ENCODE measurements around the gene FAM32A. TPM values are rescaled to one million over a fixed set of nuclear protein-coding genes. Genes with fewer than 3 reads are reported as not detected.
"Not testable (repeated sequence)": the region's sequence is repeated elsewhere in the genome, so short reads cannot be mapped to it uniquely, and the experiment has no call there.

The FAM32A gene
- polyA plus RNA-seq, 4 donors: 82.3 to 205 (median 151) TPM

DNA sequence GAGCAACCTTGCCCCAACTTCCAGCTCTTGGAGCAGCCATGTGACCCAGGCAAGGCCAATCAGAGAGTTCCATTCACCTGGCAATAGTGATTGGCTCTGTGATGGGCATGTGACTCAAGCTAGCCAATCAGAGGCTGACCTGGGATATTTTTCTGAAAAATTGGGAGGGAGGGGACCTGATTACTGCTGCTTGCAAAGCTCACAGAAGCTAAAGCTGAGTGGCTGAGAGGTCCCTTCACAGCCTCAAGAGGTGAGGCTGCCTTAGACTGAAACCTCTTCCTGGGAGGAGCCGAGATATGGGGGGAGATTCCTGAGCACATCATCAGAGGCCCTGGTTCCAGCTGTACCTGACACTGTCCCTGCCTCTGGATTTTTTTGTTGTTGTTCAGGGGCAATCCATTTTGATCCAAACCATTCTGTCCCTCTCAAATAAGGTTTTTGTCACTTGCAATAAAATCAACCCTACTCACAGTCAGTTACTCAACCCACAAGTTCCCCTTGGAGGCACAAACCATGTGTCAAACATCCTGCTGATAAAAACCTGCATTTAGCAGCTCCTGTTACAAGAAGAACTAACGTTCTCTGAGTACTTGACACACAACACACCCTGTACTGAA, 16.6 kb upstream of the FAM32A start:
- Histone ChIP-seq H3K27me3 (ENCODE audit: control insufficient read depth in 3 of 3, insufficient read depth in 3 of 3, low read length in 3 of 3) (no peaks in the 10 kb centered on the region), H3K36me3 (ENCODE audit: control insufficient read depth in 3 of 3, insufficient read depth in 2 of 3, low read depth in 1 of 3, low read length in 3 of 3) (no peaks in the 10 kb centered on the region), H3K4me1 (ENCODE audit: control insufficient read depth in 3 of 3, insufficient read depth in 2 of 3, low read depth in 1 of 3, low read length in 2 of 3) (no peaks in the 10 kb centered on the region), H3K4me3 (ENCODE audit: low read depth in 1 of 3, low read length in 3 of 3) (no peak overlapping the region), H3K27ac (ENCODE audit: low read depth in 1 of 3, low read length in 2 of 3) (no peak overlapping the region), H3K9me3 (ENCODE audit: control insufficient read depth in 2 of 2, insufficient read depth in 1 of 2, low read depth in 1 of 2, low read length in 1 of 2) (no peaks in the 10 kb centered on the region)
- no peak for FAIRE-seq
- WGBS, 3 donors: 56 to 77% (median 61%) methylated on average over 2 of the region's 2 CpGs
- no peak for DNase-seq

DNA sequence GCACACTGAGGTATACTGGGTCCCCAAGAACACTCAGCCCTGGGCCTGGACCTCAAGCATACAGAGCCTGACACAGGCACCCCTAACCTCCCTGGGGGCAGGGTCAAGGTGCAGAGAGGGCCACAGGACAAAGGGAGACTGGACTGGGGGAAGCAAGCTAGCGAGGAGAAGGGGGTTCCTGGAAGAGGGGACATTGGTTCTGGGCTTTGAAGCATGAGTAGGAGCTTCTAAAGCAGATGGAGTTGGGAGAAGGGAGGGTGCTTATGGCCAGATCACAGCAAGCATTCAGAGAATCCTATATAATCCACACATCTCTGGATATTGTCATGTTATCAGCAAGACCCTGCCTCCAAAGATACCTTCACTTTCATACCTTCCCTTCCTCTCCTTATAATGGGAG, 15.1 kb upstream of the FAM32A start:
- no peaks in the 10 kb centered on the region for H3K36me3 ChIP-seq (ENCODE audit: control insufficient read depth in 3 of 3, insufficient read depth in 2 of 3, low read depth in 1 of 3, low read length in 3 of 3)
- no peak overlapping the region for H3K27ac ChIP-seq (ENCODE audit: low read depth in 1 of 3, low read length in 2 of 3)
- WGBS, 3 donors: 65 to 100% (median 74%) methylated on average over 1 of the region's 1 CpG
- DNase-seq (no peak), FAIRE-seq (no peak)
- H3K4me1 ChIP-seq (ENCODE audit: control insufficient read depth in 3 of 3, insufficient read depth in 2 of 3, low read depth in 1 of 3, low read length in 2 of 3): no peaks in the 10 kb centered on the region
- H3K9me3 ChIP-seq (ENCODE audit: control insufficient read depth in 2 of 2, insufficient read depth in 1 of 2, low read depth in 1 of 2, low read length in 1 of 2): peaks cover 0 to 2% of the 10 kb centered on the region in 2 donors
- H3K4me3 ChIP-seq (ENCODE audit: low read depth in 1 of 3, low read length in 3 of 3): no peak overlapping the region
- H3K27me3 ChIP-seq (ENCODE audit: control insufficient read depth in 3 of 3, insufficient read depth in 3 of 3, low read length in 3 of 3): no peaks in the 10 kb centered on the region

DNA sequence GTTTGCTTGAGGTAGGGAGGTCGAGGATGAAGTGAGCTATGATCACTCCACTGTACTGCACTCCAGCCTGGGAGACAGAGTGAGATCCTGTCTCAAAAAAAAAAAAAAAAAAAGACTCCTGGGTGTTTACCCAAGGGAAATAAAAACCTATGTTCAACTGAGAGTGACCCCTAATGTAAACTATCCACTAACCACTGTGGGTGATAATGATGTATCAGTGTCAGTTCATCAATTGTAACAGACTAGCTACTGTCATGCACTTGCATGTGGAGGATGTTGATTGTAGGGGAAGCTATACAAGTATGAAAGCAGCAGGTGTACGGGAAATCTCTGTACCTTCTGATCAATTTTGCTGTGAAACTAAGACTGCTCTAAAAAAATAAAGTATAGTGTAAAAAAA, 9.3 kb upstream of the FAM32A start:
- Histone ChIP-seq H3K27me3 (ENCODE audit: control insufficient read depth in 3 of 3, insufficient read depth in 3 of 3, low read length in 3 of 3) (no peaks in the 10 kb centered on the region), H3K4me1 (ENCODE audit: control insufficient read depth in 3 of 3, insufficient read depth in 2 of 3, low read depth in 1 of 3, low read length in 2 of 3) (no peaks in the 10 kb centered on the region), H3K4me3 (ENCODE audit: low read depth in 1 of 3, low read length in 3 of 3) (no peak overlapping the region), H3K27ac (ENCODE audit: low read depth in 1 of 3, low read length in 2 of 3) (no peak overlapping the region), H3K36me3 (ENCODE audit: control insufficient read depth in 3 of 3, insufficient read depth in 2 of 3, low read depth in 1 of 3, low read length in 3 of 3) (no peaks in the 10 kb centered on the region), H3K9me3 (ENCODE audit: control insufficient read depth in 2 of 2, insufficient read depth in 1 of 2, low read depth in 1 of 2, low read length in 1 of 2) (peaks cover 0 to 8% of the 10 kb centered on the region in 2 donors)
- no peak for DNase-seq
- 47 to 57% (median 49%) methylated on average over 2 of the region's 2 CpGs for WGBS, 3 donors
- FAIRE-seq: no peak

DNA sequence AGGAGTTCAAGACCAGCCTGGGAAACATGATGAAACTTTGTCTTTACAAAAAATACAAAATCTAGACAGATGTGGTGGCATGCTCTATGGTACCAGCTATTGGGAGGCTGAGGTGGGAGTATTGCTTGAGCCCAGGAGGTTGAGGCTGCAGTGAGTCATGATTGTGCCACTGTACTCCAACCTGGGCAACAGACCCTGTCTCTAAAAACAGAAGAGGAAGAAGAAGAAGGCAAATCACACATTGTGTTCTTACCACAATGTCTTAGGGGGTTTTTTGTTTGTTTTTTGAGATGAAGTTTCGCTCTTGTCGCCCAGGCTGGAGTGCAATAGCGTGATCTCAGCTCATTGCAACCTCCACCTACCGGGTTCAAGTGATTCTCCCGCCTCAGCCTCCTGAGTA, 6.3 kb upstream of the FAM32A start:
- not testable (repeated sequence) for DNase-seq; H3K36me3 ChIP-seq (ENCODE audit: control insufficient read depth in 3 of 3, insufficient read depth in 2 of 3, low read depth in 1 of 3, low read length in 3 of 3); FAIRE-seq; H3K9me3 ChIP-seq (ENCODE audit: control insufficient read depth in 2 of 2, insufficient read depth in 1 of 2, low read depth in 1 of 2, low read length in 1 of 2); H3K4me3 ChIP-seq (ENCODE audit: low read depth in 1 of 3, low read length in 3 of 3); H3K4me1 ChIP-seq (ENCODE audit: control insufficient read depth in 3 of 3, insufficient read depth in 2 of 3, low read depth in 1 of 3, low read length in 2 of 3); H3K27me3 ChIP-seq (ENCODE audit: control insufficient read depth in 3 of 3, insufficient read depth in 3 of 3, low read length in 3 of 3); H3K27ac ChIP-seq (ENCODE audit: low read depth in 1 of 3, low read length in 2 of 3)
- WGBS, 3 donors: 75 to 90% (median 89%) methylated on average over 5 of the region's 5 CpGs

DNA sequence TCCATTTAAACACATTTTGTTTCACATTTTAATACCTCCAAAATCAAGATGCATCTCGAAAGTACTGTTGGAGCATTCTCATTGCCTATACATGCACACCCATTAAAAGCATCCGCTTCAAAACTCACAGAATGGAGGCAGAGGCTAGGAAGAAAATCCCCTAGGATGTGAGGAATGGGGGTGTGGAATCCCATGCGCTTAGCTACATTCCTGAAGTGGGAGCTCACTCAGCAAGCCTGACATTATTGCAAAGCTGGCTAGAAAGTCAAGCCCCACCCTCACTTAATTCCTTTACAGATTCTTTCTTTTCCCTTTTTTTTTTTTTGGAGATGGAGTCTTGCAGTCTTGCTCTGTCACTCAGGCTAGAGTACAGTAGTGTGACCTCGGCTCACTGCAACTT, 4.6 kb upstream of the FAM32A start:
- Histone ChIP-seq H3K27ac (ENCODE audit: low read depth in 1 of 3, low read length in 2 of 3) (no peak overlapping the region), H3K36me3 (ENCODE audit: control insufficient read depth in 3 of 3, insufficient read depth in 2 of 3, low read depth in 1 of 3, low read length in 3 of 3) (no peaks in the 10 kb centered on the region), H3K27me3 (ENCODE audit: control insufficient read depth in 3 of 3, insufficient read depth in 3 of 3, low read length in 3 of 3) (no peaks in the 10 kb centered on the region), H3K4me3 (ENCODE audit: low read depth in 1 of 3, low read length in 3 of 3) (no peak overlapping the region), H3K9me3 (ENCODE audit: control insufficient read depth in 2 of 2, insufficient read depth in 1 of 2, low read depth in 1 of 2, low read length in 1 of 2) (peaks cover 0 to 2% of the 10 kb centered on the region in 2 donors), H3K4me1 (ENCODE audit: control insufficient read depth in 3 of 3, insufficient read depth in 2 of 3, low read depth in 1 of 3, low read length in 2 of 3) (peaks cover 0 to 3% (median 0%) of the 10 kb centered on the region in 3 donors)
- DNase-seq (no peak), FAIRE-seq (no peak)
- 53 to 60% (median 57%) methylated on average over 4 of the region's 4 CpGs for WGBS, 3 donors

DNA sequence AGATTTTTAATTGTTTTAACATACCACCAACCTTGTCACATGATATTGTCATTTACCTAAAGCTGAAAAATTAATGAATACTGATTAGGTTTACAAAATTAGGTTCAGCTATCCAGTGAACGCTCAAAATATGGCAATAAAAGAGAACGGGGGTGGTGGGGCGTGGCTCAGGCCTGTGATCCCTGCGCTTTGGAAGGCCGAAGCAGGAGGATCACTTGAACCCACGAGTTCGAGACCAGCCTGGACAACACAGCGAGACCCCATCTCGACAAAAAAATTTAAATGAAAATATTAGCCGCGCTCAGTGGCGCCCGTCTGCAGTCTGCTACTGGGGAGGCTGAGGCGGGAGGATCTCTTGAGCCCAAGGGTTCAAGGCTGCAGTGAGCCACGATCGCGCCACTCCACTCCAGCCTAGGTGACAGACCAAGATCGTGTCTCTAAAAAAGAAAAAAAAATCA, 516 bp upstream of the FAM32A start:
- 36 to 41% (median 40%) methylated on average over 18 of the region's 18 CpGs for WGBS, 3 donors
- H3K36me3 ChIP-seq (ENCODE audit: control insufficient read depth in 3 of 3, insufficient read depth in 2 of 3, low read depth in 1 of 3, low read length in 3 of 3): peaks cover 0 to 25% (median 8%) of the 10 kb centered on the region in 3 donors
- H3K27me3 ChIP-seq (ENCODE audit: control insufficient read depth in 3 of 3, insufficient read depth in 3 of 3, low read length in 3 of 3): no peaks in the 10 kb centered on the region
- H3K4me1 ChIP-seq (ENCODE audit: control insufficient read depth in 3 of 3, insufficient read depth in 2 of 3, low read depth in 1 of 3, low read length in 2 of 3): peaks cover 0 to 14% (median 2%) of the 10 kb centered on the region in 3 donors
- peak overlapping the region; percentile 22 to 58 (median 48) for H3K27ac ChIP-seq (ENCODE audit: low read depth in 1 of 3, low read length in 2 of 3)
- H3K4me3 ChIP-seq (ENCODE audit: low read depth in 1 of 3, low read length in 3 of 3): peak overlapping the region; percentile 31 to 99 (median 48)
- H3K9me3 ChIP-seq (ENCODE audit: control insufficient read depth in 2 of 2, insufficient read depth in 1 of 2, low read depth in 1 of 2, low read length in 1 of 2): no peaks in the 10 kb centered on the region
- FAIRE-seq (no peak), DNase-seq (no peak)

DNA sequence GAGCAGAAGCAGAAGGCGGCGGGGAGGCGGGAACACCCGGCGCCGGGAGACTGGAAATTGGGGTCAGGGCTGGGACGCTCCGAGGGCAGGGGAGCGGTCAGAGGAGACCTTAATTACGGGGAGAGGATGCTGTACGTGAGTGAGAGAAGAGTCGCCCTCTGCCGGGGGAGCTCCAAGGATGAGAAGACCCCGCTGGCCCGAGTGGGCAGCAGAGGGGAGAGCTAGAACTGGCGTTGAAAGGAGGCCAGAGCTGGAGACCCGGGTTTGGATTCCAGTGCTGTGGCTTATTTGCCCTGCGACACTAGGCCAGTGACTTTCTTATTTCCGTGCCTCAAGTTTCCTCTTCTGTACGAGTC, 536 bp downstream of the FAM32A start:
- no peaks in the 10 kb centered on the region for H3K9me3 ChIP-seq (ENCODE audit: control insufficient read depth in 2 of 2, insufficient read depth in 1 of 2, low read depth in 1 of 2, low read length in 1 of 2)
- FAIRE-seq: no peak
- WGBS, 3 donors: 0% methylated on average over 15 to 20 of the region's 20 CpGs
- H3K4me1 ChIP-seq (ENCODE audit: control insufficient read depth in 3 of 3, insufficient read depth in 2 of 3, low read depth in 1 of 3, low read length in 2 of 3): peaks cover 0 to 14% (median 2%) of the 10 kb centered on the region in 3 donors
- H3K27ac ChIP-seq (ENCODE audit: low read depth in 1 of 3, low read length in 2 of 3): peak overlapping the region; percentile 77 to 88 (median 81)
- peak overlapping the region; percentile 66 to 99 (median 94) for H3K4me3 ChIP-seq (ENCODE audit: low read depth in 1 of 3, low read length in 3 of 3)
- H3K27me3 ChIP-seq (ENCODE audit: control insufficient read depth in 3 of 3, insufficient read depth in 3 of 3, low read length in 3 of 3): no peaks in the 10 kb centered on the region
- H3K36me3 ChIP-seq (ENCODE audit: control insufficient read depth in 3 of 3, insufficient read depth in 2 of 3, low read depth in 1 of 3, low read length in 3 of 3): peaks cover 4 to 36% (median 16%) of the 10 kb centered on the region in 3 donors
- DNase-seq: peak in 1 of 2 donors; percentile 63

DNA sequence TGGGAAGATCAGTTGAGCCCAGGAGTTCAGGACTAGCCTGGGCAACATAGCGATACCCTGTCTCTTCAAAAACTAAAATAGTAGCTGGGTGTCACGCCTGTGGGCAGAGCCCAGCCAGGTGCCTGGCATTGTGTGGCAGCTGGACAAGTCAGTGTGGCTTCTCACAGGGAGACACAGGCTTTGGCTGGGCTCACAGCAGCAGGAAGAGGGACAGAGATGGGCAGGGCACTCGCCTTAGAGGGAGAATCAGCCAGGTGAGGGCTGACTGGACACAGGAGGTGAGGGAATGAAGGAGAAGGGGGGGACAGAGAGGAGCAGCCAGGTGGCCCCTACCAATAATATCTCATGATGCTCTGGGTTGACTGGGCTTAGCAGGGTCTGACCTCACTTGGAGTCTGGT, 3.3 kb downstream of the FAM32A start:
- H3K27ac ChIP-seq (ENCODE audit: low read depth in 1 of 3, low read length in 2 of 3): no peak overlapping the region
- peaks cover 10 to 55% (median 30%) of the 10 kb centered on the region in 3 donors for H3K36me3 ChIP-seq (ENCODE audit: control insufficient read depth in 3 of 3, insufficient read depth in 2 of 3, low read depth in 1 of 3, low read length in 3 of 3)
- no peak overlapping the region for H3K4me3 ChIP-seq (ENCODE audit: low read depth in 1 of 3, low read length in 3 of 3)
- DNase-seq (no peak), FAIRE-seq (no peak)
- peaks cover 0 to 14% (median 2%) of the 10 kb centered on the region in 3 donors for H3K4me1 ChIP-seq (ENCODE audit: control insufficient read depth in 3 of 3, insufficient read depth in 2 of 3, low read depth in 1 of 3, low read length in 2 of 3)
- 90 to 94% (median 93%) methylated on average over 3 of the region's 3 CpGs for WGBS, 3 donors
- no peaks in the 10 kb centered on the region for H3K9me3 ChIP-seq (ENCODE audit: control insufficient read depth in 2 of 2, insufficient read depth in 1 of 2, low read depth in 1 of 2, low read length in 1 of 2)
- no peaks in the 10 kb centered on the region for H3K27me3 ChIP-seq (ENCODE audit: control insufficient read depth in 3 of 3, insufficient read depth in 3 of 3, low read length in 3 of 3)

DNA sequence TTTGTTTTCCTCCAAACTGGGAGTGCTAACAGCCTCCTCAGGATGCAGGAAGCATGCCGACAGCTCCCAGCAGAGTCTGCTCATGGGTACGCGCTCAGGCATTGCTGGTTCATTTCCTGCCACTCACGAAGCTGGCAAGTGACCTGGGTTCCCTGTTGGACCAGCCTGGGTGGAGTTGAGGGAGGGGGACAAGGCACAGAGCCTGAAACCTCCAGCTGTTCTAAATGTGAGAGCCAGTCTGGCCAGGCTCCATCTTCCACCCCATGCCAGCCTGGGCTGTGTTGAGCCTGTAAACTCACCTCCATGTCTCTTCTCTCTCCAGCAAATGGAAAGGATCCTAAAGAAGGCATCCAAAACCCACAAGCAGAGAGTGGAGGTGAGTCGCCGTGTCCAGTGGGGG, 5.0 kb downstream of the FAM32A start:
- FAIRE-seq: no peak
- H3K9me3 ChIP-seq (ENCODE audit: control insufficient read depth in 2 of 2, insufficient read depth in 1 of 2, low read depth in 1 of 2, low read length in 1 of 2): no peaks in the 10 kb centered on the region
- WGBS, 3 donors: 79 to 92% (median 88%) methylated on average over 6 of the region's 6 CpGs
- no peaks in the 10 kb centered on the region for H3K27me3 ChIP-seq (ENCODE audit: control insufficient read depth in 3 of 3, insufficient read depth in 3 of 3, low read length in 3 of 3)
- no peak for DNase-seq
- H3K36me3 ChIP-seq (ENCODE audit: control insufficient read depth in 3 of 3, insufficient read depth in 2 of 3, low read depth in 1 of 3, low read length in 3 of 3): peaks cover 10 to 57% (median 30%) of the 10 kb centered on the region in 3 donors
- H3K4me1 ChIP-seq (ENCODE audit: control insufficient read depth in 3 of 3, insufficient read depth in 2 of 3, low read depth in 1 of 3, low read length in 2 of 3): peaks cover 0 to 11% (median 2%) of the 10 kb centered on the region in 3 donors
- H3K27ac ChIP-seq (ENCODE audit: low read depth in 1 of 3, low read length in 2 of 3): no peak overlapping the region
- no peak overlapping the region for H3K4me3 ChIP-seq (ENCODE audit: low read depth in 1 of 3, low read length in 3 of 3)

Data from small intestine (tissue), 7 donors.